SH-SY5Y (cell line): ENCODE data around the gene MAGI2.

Experiments used
- GATA2 ChIP-seq: IDR thresholded peaks from 2 replicates; pipeline ENCODE4 v1.6.1; 2011; ENCODE audit warnings: mild to moderate bottlenecking, low read depth, low read length
- GATA3 ChIP-seq: IDR thresholded peaks from 2 replicates; pipeline ENCODE4 v1.6.1; 2011; ENCODE audit warnings: low read depth, mild to moderate bottlenecking, low read length, moderate library complexity

DNA sequence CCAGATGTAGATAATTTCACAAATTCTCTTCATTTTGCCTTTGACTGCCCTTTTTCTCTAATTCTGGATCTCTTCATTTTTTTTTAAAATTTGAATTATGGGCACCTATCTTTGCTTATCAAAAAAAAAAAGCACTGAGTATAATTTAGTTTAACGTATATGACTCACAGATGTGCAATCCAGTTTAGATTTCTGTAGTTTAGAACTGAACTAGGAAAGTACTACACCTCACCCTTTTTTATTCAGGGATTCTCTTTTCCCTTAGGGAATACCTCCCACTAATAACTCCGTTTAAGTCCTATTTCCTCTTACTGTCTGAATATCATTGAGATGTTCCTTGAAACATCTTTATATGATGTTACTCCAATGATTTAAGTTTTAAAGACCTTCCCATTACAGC lies 665.0 kb downstream of the MAGI2 start:
- TF ChIP-seq GATA2 = no peak
- no peak for TF ChIP-seq GATA3
